ENCODE results near the gene MEOX2. TPM values are rescaled to one million over a fixed set of nuclear protein-coding genes. Genes with fewer than 3 reads are reported as not detected.

MEOX2 gene
- total RNA-seq, 1 donor from 2014 or later: not detected

- intact Hi-C loops (cut with micrococcal nuclease): no loop called here
Observed at GRCh38 chr7:15618275-15618674, 68.2 kb downstream of the MEOX2 start.

DNA sequence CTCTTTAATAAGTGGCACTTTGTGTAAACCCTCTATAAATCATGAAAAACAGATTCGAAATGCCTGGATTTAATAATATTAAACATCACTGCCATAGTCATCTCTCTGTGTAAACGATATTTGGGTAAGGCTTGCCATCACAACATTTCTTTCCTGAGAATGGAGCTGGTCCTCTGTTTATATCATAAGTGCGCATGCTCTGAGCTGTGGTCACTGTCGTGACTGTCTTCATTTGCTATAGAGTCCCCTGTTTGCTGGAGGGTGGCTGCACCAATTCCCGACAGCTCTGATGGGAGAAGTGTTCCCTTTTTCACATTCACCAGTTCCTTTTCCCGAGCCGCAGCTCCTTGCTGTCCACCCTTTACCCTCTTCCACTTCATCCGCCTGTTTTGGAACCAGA, 74.3 kb downstream of the MEOX2 start:
- intact Hi-C loops (cut with micrococcal nuclease): no loop called here

GRCh38 chr7:15610503-15610902, 76.0 kb downstream of the MEOX2 start:
- intact Hi-C loops (cut with micrococcal nuclease): no loop called here

GRCh38 chr7:15609287-15609686, 77.2 kb downstream of the MEOX2 start:
- intact Hi-C loops (cut with micrococcal nuclease): no loop called here

DNA sequence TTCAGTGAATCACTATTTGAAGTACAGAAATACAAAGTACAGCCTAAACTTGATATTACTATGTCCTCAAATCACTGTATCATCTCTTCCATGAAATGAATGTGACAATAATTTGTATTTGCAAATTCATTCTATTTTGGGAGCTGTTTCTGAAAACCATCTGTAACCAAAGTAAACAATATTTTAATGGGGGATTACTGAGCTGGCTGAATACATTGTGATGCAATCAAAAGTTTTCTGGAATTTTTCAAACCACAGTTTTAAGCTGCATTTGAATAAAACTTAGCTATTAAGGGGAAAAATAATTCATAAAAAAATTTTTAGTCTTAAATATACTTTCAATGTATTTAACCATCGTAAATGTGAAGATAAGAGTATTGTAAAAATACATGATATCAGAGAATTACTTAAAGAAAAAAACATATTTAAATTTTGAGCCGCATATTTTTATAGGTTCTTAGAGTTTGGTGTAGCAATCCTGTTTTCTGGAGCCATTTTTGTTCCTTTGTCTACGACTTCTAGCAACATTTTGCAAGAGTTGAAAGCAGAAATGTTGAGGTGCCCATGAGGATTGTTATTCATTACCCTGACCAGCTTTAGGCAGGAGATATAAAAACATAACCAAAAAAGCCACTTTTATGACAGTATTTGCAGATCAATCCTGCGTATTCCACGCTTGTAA, 78.8 kb downstream of the MEOX2 start:
- intact Hi-C loops (cut with micrococcal nuclease): no loop called here

DNA sequence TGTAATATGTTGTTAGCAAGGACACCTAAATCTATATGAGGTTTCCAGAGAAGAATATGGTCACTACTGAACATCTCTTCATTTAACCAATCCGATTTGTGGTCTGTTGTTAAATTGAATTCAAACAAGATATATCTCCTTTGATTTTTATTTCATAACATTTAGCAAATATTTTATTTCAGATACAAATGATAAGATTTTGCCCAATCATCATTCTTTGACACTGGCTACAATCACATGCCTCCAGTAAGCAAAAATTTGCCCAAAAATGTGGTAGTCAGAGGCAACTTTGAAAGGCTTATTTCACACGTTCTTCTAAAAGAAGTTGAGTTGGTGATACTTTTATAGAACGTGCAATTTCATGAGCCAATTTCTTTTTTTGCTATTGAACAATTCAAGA, 79.9 kb downstream of the MEOX2 start:
- intact Hi-C loops (cut with micrococcal nuclease): no loop called here

GRCh38 chr7:15604166-15604565, 82.3 kb downstream of the MEOX2 start:
- intact Hi-C loops (cut with micrococcal nuclease): no loop called here

DNA sequence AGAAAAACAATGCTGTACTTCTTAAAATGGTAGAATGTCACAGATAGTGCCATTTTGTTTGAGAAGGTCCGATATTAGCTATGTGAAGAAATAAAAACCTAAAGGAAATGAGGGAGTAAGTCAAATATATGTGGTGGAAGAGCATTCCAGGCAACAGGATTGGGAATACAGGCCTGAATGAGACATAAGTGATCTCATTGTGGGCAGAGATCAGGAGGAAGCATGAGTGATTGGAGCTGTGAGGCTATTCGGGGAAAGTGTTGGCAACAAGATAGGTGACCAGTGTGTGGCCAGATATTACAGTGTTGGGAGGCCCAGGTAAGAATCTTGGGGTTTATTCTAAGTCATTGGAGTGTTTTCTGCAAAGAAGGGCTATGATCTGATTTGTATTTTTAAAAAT, 83.4 kb downstream of the MEOX2 start:
- intact Hi-C loops (cut with micrococcal nuclease): no loop called here

DNA sequence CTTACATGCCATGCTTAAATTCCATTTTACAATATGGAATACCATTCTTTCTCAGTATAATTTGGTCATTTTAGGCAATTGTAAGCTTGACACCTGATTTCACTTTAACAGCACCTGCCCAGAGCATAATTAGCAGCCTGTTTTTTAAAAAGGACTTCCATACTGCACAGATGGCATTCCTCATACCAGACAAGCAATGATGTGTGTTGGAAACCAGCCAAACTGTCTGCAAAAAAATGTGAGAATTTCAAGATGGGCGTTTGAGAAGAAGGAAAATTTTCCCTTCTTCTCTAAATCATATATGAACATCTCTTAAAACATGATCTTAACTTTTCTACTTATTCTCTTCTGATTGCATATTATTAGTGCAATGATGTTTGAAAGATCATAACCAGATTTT, 84.2 kb downstream of the MEOX2 start:
- intact Hi-C loops (cut with micrococcal nuclease): no loop called here

- intact Hi-C loops (cut with micrococcal nuclease): no loop called here
Observed at GRCh38 chr7:15601175-15601574, 85.3 kb downstream of the MEOX2 start.

- intact Hi-C loops (cut with micrococcal nuclease): no loop called here
Observed at GRCh38 chr7:15600298-15600697, 86.2 kb downstream of the MEOX2 start.

DNA sequence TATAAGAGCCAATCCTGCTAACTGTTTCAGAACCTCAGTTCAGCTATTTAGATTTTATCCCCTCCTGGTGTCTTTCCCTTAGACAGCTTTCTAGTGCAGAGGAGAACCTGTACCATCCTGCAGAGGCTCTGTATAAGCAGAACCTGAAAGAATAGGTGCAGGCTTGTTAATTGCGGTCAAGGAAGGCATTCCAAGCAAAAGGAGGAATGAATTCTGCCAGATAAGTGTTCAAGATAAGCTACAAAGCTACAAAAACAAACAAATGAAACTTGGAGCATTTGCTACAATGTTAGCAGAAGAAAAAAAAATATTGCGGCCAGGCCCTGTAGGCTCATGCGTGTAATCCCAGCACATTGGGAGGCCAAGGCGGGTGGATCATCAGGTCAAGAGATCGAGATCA, 92.0 kb downstream of the MEOX2 start:
- intact Hi-C loops (cut with micrococcal nuclease): no loop called here

GRCh38 chr7:15593382-15593781, 93.1 kb downstream of the MEOX2 start:
- intact Hi-C loops (cut with micrococcal nuclease): no loop called here

DNA sequence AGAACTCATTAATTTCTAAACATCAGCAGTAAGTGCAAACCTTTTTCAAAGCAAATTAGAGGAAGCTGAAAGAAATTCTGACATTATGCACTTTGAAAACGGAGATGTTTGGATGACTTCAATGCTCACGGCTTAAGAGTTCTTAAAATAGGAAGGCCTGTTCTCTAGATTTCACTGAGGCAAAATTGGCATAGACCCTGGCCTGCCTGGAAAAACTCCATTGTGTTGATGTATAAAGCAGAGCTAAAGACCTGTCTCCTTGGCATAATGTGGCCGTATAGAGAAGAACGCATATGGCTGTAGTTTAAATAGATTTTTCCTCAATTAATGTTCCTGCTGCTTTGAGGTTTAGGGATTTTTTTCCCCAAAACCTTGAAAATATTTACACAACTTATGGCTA, 100.2 kb downstream of the MEOX2 start:
- intact Hi-C loops (cut with micrococcal nuclease): no loop called here

DNA sequence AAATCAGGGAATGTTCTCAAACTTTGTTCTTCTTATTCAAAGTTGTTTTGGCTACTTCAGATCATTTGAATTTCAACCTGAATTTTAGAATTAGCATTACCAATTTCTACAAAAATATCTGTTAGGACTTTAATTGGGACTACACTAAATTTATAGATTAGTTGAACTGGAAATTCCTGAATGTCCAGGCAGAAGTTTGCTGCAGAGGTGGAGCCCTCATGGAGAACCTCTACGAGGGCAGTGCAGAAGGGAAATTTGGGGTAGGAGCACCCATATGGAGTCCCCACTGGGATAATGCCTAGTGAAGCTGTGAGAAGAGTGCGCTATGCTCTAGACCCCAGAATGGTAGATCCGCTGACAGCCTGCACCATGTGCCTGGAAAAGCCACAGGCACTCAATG, 101.9 kb downstream of the MEOX2 start:
- intact Hi-C loops (cut with micrococcal nuclease): no loop called here

- intact Hi-C loops (cut with micrococcal nuclease): no loop called here
Observed at GRCh38 chr7:15582773-15583172, 103.7 kb downstream of the MEOX2 start.

DNA sequence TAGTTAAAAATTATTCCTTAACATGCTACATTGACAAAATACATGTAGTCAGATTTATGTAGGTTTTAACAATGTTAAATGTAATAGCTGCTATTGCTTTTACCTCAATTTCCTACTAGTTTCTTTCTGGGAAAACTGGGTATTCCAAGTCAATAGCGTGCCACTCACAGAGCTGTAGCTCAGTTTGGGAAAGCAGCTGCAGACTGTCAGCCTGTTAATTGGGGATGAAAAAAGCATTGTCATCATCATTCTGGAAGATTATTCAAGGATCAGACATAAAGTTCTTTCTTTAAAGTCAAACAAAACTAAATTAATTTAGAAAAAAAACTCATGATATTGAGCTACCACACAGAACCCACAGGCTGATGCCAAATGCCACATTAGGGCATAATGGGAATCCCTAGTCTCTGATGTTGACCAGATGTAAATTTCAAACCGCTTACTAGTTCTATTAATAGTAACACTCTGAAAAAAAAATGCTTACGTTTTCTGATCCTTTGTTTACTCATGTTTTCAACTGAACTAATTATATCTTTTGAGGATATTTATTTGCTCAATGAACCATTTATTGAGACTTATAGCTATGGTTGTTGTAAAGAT, 105.0 kb downstream of the MEOX2 start:
- intact Hi-C loops (cut with micrococcal nuclease): no loop called here

GRCh38 chr7:15580604-15581351, 105.7 kb downstream of the MEOX2 start:
- intact Hi-C loops (cut with micrococcal nuclease): no loop called here

DNA sequence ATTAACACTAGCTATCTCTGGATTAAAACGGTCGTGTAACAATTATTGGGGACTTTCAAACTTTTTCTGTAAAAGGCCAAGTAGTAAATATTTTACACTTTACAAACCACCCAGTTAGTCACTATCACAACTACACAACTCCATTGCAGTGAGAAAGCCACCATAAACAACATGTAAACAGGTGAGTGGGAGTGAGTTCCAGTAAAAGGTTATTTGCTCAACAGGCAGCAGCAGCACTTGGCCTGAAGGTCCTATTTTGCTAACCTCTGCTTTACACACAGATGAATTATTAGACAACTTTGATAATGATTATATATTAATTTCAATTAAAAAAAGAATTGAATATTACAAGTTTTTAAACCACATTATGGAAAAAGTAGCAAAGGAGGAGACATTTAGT, 108.9 kb downstream of the MEOX2 start:
- intact Hi-C loops (cut with micrococcal nuclease): loop anchor here (10.0 kb wide), 1 partner anchor 1007 kb away; no protein-coding TSS in a partner anchor

DNA sequence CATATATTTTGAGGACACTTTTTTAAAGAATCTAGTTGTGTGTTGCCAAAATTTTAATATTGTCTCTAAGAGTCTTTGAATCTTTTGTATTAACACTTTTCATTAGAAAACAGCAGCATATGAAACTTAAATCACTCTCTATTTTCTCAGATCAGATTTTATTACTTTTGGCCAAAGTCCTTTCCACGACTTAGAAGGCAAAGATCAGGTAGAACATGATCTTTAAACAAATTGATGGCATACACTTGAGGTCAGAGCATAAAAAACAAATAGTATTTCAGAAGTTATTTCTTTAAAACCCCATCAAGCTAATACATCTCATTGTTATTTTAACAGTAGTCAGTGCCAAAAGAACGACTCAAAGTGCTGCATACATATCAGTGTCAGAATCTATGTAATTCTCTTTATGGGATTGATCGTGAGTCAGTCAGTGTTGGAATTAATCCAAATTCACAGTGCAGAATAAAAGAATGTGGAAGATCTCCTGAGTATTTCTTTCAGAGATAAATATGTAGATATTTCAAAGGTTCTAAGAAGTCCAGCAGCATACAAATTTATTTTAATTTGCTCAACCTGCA, 115.1 kb downstream of the MEOX2 start:
- intact Hi-C loops (cut with micrococcal nuclease): loop anchor here (10.0 kb wide), 1 partner anchor 1013 kb away; no protein-coding TSS in a partner anchor

GRCh38 chr7:15567652-15568051, 118.8 kb downstream of the MEOX2 start:
- intact Hi-C loops (cut with micrococcal nuclease): no loop called here

- intact Hi-C loops (cut with micrococcal nuclease): no loop called here
Observed at GRCh38 chr7:15567036-15567435, 119.4 kb downstream of the MEOX2 start.
